NCI-H524 treated with DMSO at 0.1 percent for 48 hours (cell line): ENCODE results near the gene DYNC1LI2.
"Not testable (repeated sequence)": the region's sequence is repeated elsewhere in the genome, so short reads cannot be mapped to it uniquely, and the experiment has no call there.

Experiments
- DNase-seq: peaks from one replicate; lab custom pipeline; 2025; lab: John Stamatoyannopoulos, UW

Gene DYNC1LI2

GRCh38 chr16:66751303-66751991 lies at the start of gene DYNC1LI2:
Gene DYNC1LI2 (minus strand): TSS chr16:66751609. CDS start chr16:66751591, 18 bp downstream.
- no peak for DNase-seq

GRCh38 chr16:66800856-66801255 lies 49.4 kb upstream of the DYNC1LI2 start:
- no peak for DNase-seq

- DNase-seq = no peak
Observed at GRCh38 chr16:66798161-66798560, 46.8 kb upstream of the DYNC1LI2 start.

- DNase-seq = not testable (repeated sequence)
Observed at GRCh38 chr16:66793984-66794383, 42.6 kb upstream of the DYNC1LI2 start.

GRCh38 chr16:66790130-66790733 lies 38.8 kb upstream of the DYNC1LI2 start:
- DNase-seq = no peak

GRCh38 chr16:66787427-66787826 lies 36.0 kb upstream of the DYNC1LI2 start:
- DNase-seq = no peak

- DNase-seq = no peak
Observed at GRCh38 chr16:66786551-66786950, 35.1 kb upstream of the DYNC1LI2 start.

- DNase-seq = no peak
Observed at GRCh38 chr16:66776457-66776856, 25.0 kb upstream of the DYNC1LI2 start.

- DNase-seq = no peak
Observed at GRCh38 chr16:66774981-66775380, 23.6 kb upstream of the DYNC1LI2 start.

GRCh38 chr16:66758086-66758485 lies 6.7 kb upstream of the DYNC1LI2 start:
- no peak for DNase-seq

- no peak for DNase-seq
Observed at GRCh38 chr16:66754819-66755218, 3.4 kb upstream of the DYNC1LI2 start.

GRCh38 chr16:66754211-66754610 lies 2.8 kb upstream of the DYNC1LI2 start:
- DNase-seq = no peak

GRCh38 chr16:66752958-66753357 lies 1.5 kb upstream of the DYNC1LI2 start:
- DNase-seq = no peak

- no peak for DNase-seq
Observed at GRCh38 chr16:66752379-66752778, 970 bp upstream of the DYNC1LI2 start.

- no peak for DNase-seq
Observed at GRCh38 chr16:66751992-66752322, 548 bp upstream of the DYNC1LI2 start.

- DNase-seq = no peak
Observed at GRCh38 chr16:66751053-66751302, 431 bp downstream of the DYNC1LI2 start.

GRCh38 chr16:66750279-66751052 lies 943 bp downstream of the DYNC1LI2 start:
- no peak for DNase-seq

GRCh38 chr16:66746682-66747081 lies 4.7 kb downstream of the DYNC1LI2 start:
- DNase-seq = no peak

- DNase-seq = no peak
Observed at GRCh38 chr16:66746048-66746447, 5.4 kb downstream of the DYNC1LI2 start.

- no peak for DNase-seq
Observed at GRCh38 chr16:66741950-66742808, 9.2 kb downstream of the DYNC1LI2 start.

- DNase-seq = no peak
Observed at GRCh38 chr16:66741169-66741900, 10.1 kb downstream of the DYNC1LI2 start.

GRCh38 chr16:66740533-66740932 lies 10.9 kb downstream of the DYNC1LI2 start:
- no peak for DNase-seq
